Activated naive CD4-positive, alpha-beta T cell treated with anti-CD3 and anti-CD28 coated beads, Interleukin-2, amount 50 U/mL, for 16 hours (primary cell): Measurements from ENCODE around the gene NMD3.
"Not testable (repeated sequence)": the region's sequence is repeated elsewhere in the genome, so short reads cannot be mapped to it uniquely, and the experiment has no call there.

Experiments
- DNase-seq: peaks from one replicate; pipeline ENCODE4 v3.0.0-alpha.2; 2020

NMD3 gene

GRCh38 chr3:161233557-161233956, 12.4 kb downstream of the NMD3 start:
- no peak for DNase-seq

GRCh38 chr3:161236240-161236639, 15.1 kb downstream of the NMD3 start:
- no peak for DNase-seq

GRCh38 chr3:161239700-161240099, 18.6 kb downstream of the NMD3 start:
- DNase-seq: no peak

- DNase-seq: no peak
Measured at GRCh38 chr3:161244538-161244937, 23.4 kb downstream of the NMD3 start.

DNA sequence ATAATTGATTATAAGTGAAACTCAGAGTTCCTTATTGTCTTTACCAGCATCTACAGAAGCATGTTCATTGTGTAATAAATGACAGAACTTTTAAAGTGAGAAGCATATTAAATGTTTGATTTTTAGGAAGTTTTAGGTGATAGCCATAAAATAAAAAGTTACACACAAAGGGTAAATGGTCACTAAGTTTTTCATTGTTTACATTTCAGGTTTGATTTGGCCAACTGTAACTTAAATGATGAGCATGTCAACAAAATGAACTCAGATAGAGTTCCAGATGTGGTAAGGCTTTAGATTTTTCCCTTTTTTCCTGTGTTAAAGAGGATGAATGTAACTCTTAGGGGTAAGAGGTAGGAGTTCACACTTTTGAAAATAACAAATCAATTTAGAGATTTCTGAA, 25.9 kb downstream of the NMD3 start:
- DNase-seq: no peak

DNA sequence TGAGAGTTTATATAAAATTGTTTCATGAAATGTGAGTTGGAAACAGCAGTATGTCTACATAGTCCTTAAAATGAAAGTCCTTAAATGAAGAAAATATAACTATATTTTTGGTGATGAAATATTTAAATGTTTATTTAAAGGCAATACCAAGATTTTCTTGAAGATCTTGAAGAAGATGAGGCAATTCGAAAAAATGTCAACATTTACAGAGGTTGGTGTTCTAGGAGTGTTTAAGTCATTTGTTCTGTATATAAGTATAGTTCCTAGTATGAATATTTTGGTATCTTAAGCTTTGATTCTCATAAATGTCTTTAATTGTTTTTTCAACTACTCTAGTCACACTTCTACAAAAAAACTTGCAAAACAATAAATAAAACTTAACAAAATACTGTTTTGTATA, 29.0 kb downstream of the NMD3 start:
- no peak for DNase-seq

DNA sequence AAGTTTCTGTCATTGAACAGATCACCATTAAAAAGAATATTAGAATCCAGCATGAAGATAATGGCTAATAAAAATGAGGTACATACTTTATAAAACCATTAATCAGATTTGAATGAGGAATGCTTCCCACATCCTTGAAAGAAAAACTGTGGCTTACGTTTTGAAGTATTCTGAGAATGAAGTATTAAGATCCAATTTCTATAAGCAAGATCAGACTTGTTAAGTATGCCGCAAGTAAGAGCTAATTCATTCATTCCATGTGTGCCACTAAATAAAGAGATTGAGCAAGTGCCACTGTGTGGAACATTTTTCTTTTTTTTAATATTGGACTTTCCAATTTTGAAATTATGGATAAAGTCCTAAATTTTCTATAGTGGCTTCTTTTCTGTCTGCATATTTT, 30.6 kb downstream of the NMD3 start:
- DNase-seq: no peak

DNA sequence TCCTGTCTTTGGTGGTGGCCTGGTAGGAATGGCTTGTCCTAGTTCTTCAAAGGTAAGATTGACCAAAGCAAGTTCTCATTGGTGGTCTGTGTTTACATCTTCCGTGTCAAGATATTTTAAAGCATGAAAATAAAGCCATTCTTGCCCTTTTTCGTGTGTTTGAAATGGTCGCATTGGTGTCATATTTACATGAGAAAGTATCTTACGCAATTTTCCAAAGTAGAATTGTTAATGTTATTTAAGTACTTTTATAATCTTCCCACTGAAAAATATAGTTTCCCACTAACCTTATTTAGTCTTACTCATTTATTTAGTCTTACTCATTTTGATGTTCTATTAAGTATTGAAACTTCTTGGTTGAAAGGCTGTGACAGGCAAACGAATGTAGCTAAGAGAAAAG, 31.0 kb downstream of the NMD3 start:
- no peak for DNase-seq

DNA sequence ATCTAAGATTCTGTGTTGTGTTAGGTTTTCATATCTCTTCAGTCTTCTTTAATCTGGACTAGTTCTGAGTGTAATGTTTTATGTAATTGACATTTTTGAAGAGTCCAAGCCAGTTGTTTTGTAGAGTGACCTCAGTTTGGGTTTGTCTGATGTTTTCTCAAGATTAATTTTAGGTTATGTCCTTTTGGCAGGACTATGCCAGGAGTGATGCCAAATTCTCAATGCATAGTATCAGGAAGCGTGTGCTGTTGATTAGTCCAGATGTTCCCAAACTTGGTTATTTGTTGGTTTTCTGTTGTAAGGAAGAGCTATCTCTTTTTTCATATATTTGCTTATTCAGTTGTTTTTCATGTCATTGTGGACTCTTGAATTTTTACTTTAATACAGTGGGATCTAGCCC, 32.6 kb downstream of the NMD3 start:
- DNase-seq: no peak

DNA sequence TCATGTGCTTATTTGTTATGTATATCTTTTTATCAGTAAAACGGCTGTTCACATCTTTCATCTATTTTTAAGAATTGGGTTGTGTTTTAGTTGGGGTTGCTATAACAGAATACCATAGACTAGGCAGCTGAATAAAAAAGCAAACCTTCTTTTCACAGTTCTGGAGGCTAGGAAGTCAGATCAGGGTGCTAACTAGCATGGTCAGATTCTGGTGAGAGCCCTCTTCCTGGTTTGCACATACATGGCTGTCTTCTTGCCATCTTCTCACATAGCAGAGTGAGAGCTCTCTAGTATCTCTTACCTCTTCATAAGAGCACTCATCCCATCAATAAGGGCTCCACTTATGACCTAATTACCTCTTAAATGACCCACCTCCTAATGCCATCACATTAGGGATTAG, 33.8 kb downstream of the NMD3 start:
- DNase-seq: no peak

- DNase-seq: no peak
Measured at GRCh38 chr3:161263057-161263456, 41.9 kb downstream of the NMD3 start.

GRCh38 chr3:161264852-161265251, 43.7 kb downstream of the NMD3 start:
- no peak for DNase-seq

- no peak for DNase-seq
Measured at GRCh38 chr3:161265916-161266571, 44.9 kb downstream of the NMD3 start.

DNA sequence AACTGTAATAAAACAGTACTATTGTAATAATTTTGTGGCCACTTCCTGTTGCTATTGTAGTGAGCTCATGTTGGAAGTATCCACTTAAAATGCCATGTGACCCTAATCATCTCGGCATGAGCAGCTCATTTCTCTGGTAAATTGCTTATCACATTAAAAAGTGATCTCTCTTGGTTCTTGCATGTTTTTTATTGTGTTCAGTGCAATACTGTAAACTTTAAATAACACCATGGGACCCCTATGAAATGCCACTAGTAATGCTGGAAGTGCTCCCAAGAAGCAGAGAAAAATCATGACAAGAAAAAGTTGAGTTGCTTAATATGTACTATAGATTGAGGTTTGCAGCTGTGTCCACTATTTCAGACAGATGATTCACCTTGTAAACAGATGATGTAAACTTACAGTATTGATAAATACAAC, 45.6 kb downstream of the NMD3 start:
- no peak for DNase-seq

- no peak for DNase-seq
Measured at GRCh38 chr3:161267646-161268045, 46.5 kb downstream of the NMD3 start.

- DNase-seq: no peak
Measured at GRCh38 chr3:161268601-161269000, 47.5 kb downstream of the NMD3 start.

DNA sequence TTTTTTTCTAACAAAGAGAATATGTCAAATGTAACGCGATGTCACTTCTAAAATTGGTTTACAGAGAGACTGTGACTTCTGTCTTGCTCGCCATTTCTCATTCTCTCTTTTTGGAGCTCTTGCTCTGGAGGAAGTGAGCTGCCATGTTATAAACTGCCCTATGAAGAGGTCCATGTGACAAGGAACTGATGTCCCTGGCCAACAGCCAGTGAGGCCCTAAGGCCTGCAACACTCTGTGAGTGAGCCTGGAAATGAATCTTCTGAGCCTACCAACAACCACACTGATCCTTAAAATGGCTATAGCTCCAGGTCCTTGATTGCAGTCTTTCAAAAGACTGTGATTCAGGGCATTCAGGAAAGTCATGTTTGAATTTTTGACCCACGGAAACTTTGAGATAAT, 49.9 kb downstream of the NMD3 start:
- DNase-seq: no peak

- DNase-seq: no peak
Measured at GRCh38 chr3:161271646-161272045, 50.5 kb downstream of the NMD3 start.

GRCh38 chr3:161272524-161272923, 51.4 kb downstream of the NMD3 start:
- no peak for DNase-seq

DNA sequence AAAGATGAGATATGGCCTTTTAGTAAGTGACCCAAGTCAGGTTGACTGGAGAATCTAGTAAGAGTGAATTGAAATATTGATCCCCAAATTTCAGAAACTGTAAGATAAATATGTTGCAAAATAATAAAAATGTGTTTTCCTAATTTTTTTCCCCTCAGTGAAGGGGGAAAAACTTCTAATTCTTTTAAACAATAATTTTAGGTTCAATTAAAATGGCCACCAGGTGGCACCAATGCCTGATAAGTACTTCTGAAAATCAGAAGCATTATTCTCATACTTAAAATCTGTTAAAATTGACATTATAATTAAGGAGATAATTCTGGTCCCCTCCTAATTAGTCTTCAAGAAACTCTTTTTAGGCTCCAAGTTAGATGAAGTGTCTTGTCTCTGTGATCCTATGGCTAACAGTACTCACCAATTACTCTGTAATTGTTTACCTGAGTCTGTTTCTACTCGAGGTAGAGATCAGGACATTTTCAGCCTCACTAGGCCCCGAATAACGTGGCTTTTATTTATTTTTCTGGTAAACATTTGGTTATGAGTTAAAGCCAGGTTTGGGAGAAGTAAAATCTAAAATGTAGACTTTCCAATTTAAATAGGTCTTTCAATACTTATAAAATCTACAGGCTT, 52.6 kb downstream of the NMD3 start:
- DNase-seq: peak; percentile 22

GRCh38 chr3:161274691-161275298, 53.7 kb downstream of the NMD3 start:
- peak; percentile 21 for DNase-seq

- no peak for DNase-seq
Measured at GRCh38 chr3:161275919-161276318, 54.8 kb downstream of the NMD3 start.

DNA sequence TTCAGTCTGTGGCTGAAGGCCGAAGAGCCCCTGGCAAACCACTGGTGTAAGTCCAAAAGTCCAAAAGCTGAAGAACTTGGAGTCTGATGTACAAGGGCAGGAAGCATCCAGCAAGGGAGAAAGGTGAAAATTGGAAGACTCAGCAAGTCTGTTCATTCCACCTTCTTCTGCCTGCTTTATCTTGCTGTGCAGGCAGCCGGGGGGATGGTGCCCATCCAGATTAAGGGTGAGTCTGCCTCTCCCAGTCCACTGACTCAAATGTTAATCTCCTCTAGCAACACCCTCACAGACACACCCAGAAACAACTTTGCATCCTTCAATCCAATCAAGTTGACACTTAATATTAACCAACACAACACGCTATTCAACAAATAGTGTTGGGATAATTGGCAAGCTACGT, 61.3 kb downstream of the NMD3 start:
- DNase-seq: not testable (repeated sequence)

DNA sequence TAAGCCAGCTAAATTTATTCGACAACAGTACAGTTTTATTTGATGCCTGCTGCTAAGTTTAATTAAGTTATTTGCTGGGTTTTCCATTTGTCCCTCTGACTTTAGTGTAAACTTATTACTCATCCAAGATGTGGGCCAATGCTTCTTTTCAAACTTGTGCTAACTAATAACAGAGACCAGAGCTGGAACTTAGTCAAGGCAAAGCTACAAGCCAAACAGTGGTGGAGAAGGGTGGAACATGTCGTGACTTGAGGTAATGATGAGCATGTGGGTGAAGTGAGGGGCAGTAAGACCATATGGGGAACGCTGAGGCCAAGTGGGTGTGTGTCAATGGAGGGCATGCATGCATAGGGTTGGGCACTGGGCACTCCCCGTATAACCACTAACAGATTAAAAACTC, 63.9 kb downstream of the NMD3 start:
- no peak for DNase-seq

DNA sequence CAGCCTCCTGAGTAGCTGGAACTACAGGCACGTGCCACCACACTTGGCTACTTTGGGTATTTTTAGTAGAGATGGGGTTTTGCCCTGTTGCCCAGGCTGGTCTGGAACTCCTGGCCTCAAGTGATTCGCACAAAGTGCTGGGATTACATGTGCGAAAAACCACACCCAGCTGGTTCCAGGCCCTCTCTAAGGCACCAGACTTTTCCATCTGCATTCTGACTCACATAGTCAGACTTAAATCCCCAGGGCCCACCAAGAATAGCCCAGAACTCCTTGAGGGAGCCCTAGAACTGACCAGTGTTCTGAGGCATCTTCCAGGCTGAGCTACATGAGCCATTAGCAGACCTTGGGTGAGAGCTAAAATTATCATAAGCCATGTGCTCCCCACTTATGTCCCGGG, 68.1 kb downstream of the NMD3 start:
- no peak for DNase-seq
